Measurements from ENCODE around the gene ATP1A2. TPM values are rescaled to one million over a fixed set of nuclear protein-coding genes. Genes with fewer than 3 reads are reported as not detected.

ATP1A2 gene
- total RNA-seq, 1 donor from 2014 or later: 4.5 TPM

GRCh38 chr1:160086456-160086892, 29.1 kb upstream of the ATP1A2 start:
- Histone ChIP-seq H3K4me1 (peaks cover 8% of the 10 kb centered on the region), H3K27ac (no peak overlapping the region), H3K9me3 (no peaks in the 10 kb centered on the region), H3K27me3 (ENCODE audit: low read depth) (peaks cover 30% of the 10 kb centered on the region), H3K36me3 (peaks cover 30% of the 10 kb centered on the region), H3K4me3 (no peak overlapping the region)
- no peak for DNase-seq
- no peak for ATAC-seq
- TF ChIP-seq, protein P1, sequence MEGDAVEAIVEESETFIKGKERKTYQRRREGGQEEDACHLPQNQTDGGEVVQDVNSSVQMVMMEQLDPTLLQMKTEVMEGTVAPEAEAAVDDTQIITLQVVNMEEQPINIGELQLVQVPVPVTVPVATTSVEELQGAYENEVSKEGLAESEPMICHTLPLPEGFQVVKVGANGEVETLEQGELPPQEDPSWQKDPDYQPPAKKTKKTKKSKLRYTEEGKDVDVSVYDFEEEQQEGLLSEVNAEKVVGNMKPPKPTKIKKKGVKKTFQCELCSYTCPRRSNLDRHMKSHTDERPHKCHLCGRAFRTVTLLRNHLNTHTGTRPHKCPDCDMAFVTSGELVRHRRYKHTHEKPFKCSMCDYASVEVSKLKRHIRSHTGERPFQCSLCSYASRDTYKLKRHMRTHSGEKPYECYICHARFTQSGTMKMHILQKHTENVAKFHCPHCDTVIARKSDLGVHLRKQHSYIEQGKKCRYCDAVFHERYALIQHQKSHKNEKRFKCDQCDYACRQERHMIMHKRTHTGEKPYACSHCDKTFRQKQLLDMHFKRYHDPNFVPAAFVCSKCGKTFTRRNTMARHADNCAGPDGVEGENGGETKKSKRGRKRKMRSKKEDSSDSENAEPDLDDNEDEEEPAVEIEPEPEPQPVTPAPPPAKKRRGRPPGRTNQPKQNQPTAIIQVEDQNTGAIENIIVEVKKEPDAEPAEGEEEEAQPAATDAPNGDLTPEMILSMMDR (IDR thresholded peaks at IDR 0.05): no peak
- intact Hi-C loops (cut with DNase I): no loop called here

GRCh38 chr1:160087118-160087662, 28.4 kb upstream of the ATP1A2 start:
- Histone ChIP-seq H3K27ac (no peak overlapping the region), H3K9me3 (no peaks in the 10 kb centered on the region), H3K36me3 (peaks cover 37% of the 10 kb centered on the region), H3K4me3 (no peak overlapping the region), H3K4me1 (peaks cover 8% of the 10 kb centered on the region), H3K27me3 (ENCODE audit: low read depth) (peaks cover 23% of the 10 kb centered on the region)
- DNase-seq (no peak), ATAC-seq (no peak)
- TF ChIP-seq, protein P1 (IDR thresholded peaks at IDR 0.05): no peak
- intact Hi-C loops (cut with DNase I): no loop called here

DNA sequence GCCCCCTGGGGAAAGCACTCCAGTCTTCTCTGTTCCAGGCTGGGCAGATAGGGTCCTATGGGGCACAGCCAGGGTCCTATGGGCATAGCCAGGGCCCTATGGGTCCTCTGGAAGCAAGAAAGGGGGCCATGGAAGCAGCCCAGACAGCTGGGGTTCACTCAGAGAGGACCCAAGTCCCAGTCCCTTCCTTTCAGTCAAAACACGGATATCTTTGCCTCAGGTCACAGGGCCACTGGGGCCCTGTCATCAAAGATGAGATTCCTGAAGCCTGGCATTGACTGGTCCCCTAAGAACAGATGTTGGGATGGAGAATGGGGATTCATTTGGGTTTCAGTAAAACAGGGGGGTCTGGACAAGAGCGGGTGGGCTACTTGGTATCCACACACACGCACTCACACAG, 25.7 kb upstream of the ATP1A2 start:
- intact Hi-C loops (cut with DNase I): no loop called here
- Histone ChIP-seq H3K4me3 (no peak overlapping the region), H3K4me1 (no peaks in the 10 kb centered on the region), H3K27me3 (ENCODE audit: low read depth) (no peaks in the 10 kb centered on the region), H3K36me3 (peaks cover 64% of the 10 kb centered on the region), H3K27ac (no peak overlapping the region), H3K9me3 (no peaks in the 10 kb centered on the region)
- DNase-seq: no peak
- no peak for ATAC-seq
- TF ChIP-seq, protein P1 (IDR thresholded peaks at IDR 0.05): no peak

- Histone ChIP-seq H3K36me3 (peaks cover 66% of the 10 kb centered on the region), H3K4me3 (no peak overlapping the region), H3K9me3 (no peaks in the 10 kb centered on the region), H3K27me3 (ENCODE audit: low read depth) (no peaks in the 10 kb centered on the region), H3K4me1 (peaks cover 1% of the 10 kb centered on the region), H3K27ac (no peak overlapping the region)
- no peak for DNase-seq
- intact Hi-C loops (cut with DNase I): no loop called here
- TF ChIP-seq, protein P1 (IDR thresholded peaks at IDR 0.05): no peak
- ATAC-seq: no peak
Measured at GRCh38 chr1:160090760-160091159, 24.8 kb upstream of the ATP1A2 start.

GRCh38 chr1:160091666-160092223, 23.8 kb upstream of the ATP1A2 start:
- Histone ChIP-seq H3K4me1 (peaks cover 11% of the 10 kb centered on the region), H3K27me3 (ENCODE audit: low read depth) (no peaks in the 10 kb centered on the region), H3K27ac (no peak overlapping the region), H3K9me3 (no peaks in the 10 kb centered on the region), H3K4me3 (no peak overlapping the region), H3K36me3 (peaks cover 66% of the 10 kb centered on the region)
- no peak for DNase-seq
- intact Hi-C loops (cut with DNase I): no loop called here
- no peak for ATAC-seq
- TF ChIP-seq, protein P1 (IDR thresholded peaks at IDR 0.05): no peak

All from lower lobe of right lung (tissue), 2 donors.